Upper lobe of left lung (tissue), 6 donors: ENCODE data around the gene TBC1D12. TPM values are rescaled to one million over a fixed set of nuclear protein-coding genes. Genes with fewer than 3 reads are reported as not detected.

Source experiments
- ATAC-seq, 2 donors: fragments of 200-7000 bp; cut with Tn5 transposase; one replicate each; pipeline ENCODE4 v1.9.1; 2022; ENCODE audit warnings: mild to moderate bottlenecking in 2 of 2, moderate library complexity in 2 of 2; ENCODE audit not compliant: low FRiP score in 2 of 2
- DNase-seq, 2 donors: peaks; one replicate each; pipeline ENCODE4 v3.0.0-alpha.2; 2019 to 2020
- H3K27ac ChIP-seq, 4 donors: fragments of 200-600 bp; sonication (generic); one replicate each; pipeline ENCODE4 v1.5.1; 2016 to 2019
- H3K27me3 ChIP-seq, 4 donors: fragments of 200-600 bp; sonication (generic); one replicate each; pipeline ENCODE4 v1.5.1; 2017 to 2019
- H3K36me3 ChIP-seq, 4 donors: fragments of 200-600 bp; sonication (generic); one replicate each; pipeline ENCODE4 v1.5.1; 2016 to 2019
- H3K4me1 ChIP-seq, 4 donors: fragments of 200-600 bp; sonication (generic); one replicate each; pipeline ENCODE4 v1.5.1; 2018 to 2019
- H3K4me3 ChIP-seq, 4 donors: fragments of 200-600 bp; sonication (generic); one replicate each; pipeline ENCODE4 v1.5.1; 2017 to 2019; ENCODE audit warnings: mild to moderate bottlenecking in 2 of 4, moderate library complexity in 1 of 4
- H3K9me3 ChIP-seq, 4 donors: fragments of 200-600 bp; sonication (generic); one replicate each; pipeline ENCODE4 v1.5.1; 2018 to 2019
- CTCF ChIP-seq, 6 experiments: fragments of 450-650 bp in 4 of 6; fragments of 200-600 bp in 2 of 6; sonication (generic) in 2 of 6; IDR thresholded peaks; one replicate each; pipeline ENCODE4 v1.5.1; 2016 to 2019; ENCODE audit warnings: antibody characterized with exemption in 6 of 6
- EP300 ChIP-seq, 4 donors: sonication (generic); formaldehyde crosslinking; IDR thresholded peaks; one replicate each; pipeline ENCODE4 v1.5.1; 2017; ENCODE audit warnings: antibody characterized with exemption in 4 of 4, control low read depth in 2 of 4
- POLR2A ChIP-seq, 4 donors: fragments of 450-650 bp; IDR thresholded peaks; one replicate each; pipeline ENCODE4 v1.5.1; 2016 to 2017; ENCODE audit warnings: antibody characterized with exemption in 4 of 4, mild to moderate bottlenecking in 2 of 4
- POLR2AphosphoS5 ChIP-seq, 2 donors: sonication (generic); formaldehyde crosslinking; IDR thresholded peaks; one replicate each; pipeline ENCODE4 v1.5.1; 2017; ENCODE audit warnings: antibody characterized with exemption in 2 of 2
- WGBS, 2 donors: methylation state at CpG; one replicate each; pipeline ENCODE4 v1.1.5; 2017 to 2018; 5-methylcytosine and 5-hydroxymethylcytosine counted together
- total RNA-seq, 6 donors: library from RNA; depleted of rRNA in 4 of 6; stranded (reverse); fragments of >200 nt in 4 of 6; gene quantifications; one replicate each; pipeline versions ENCODE4 v1.1.0 to v1.2.1, GENCODE V29; 2016 to 2021
- donor health status: DM: no; HTN: no; CAD: no; lungs with moderate emphysema.
- donor health status: DM: no; HTN: yes; CAD: no; lungs with severe emphysema.

The TBC1D12 gene
- total RNA-seq, 6 donors from 2014 or later, result 10.5 to 36.7 (median 16.5) TPM

GRCh38 chr10:94405406-94405805 is 3.1 kb downstream of the TBC1D12 start:
- Histone ChIP-seq H3K4me3 (no peak overlapping the region), H3K9me3 (no peaks in the 10 kb centered on the region), H3K27ac (no peak overlapping the region), H3K36me3 (no peaks in the 10 kb centered on the region), H3K4me1 (peaks cover 9 to 18% (median 15%) of the 10 kb centered on the region in 4 donors), H3K27me3 (no peaks in the 10 kb centered on the region)
- DNase-seq (no peak), ATAC-seq (no peak)
- TF ChIP-seq POLR2AphosphoS5 (IDR thresholded peaks at IDR 0.05), result no peak
- TF ChIP-seq EP300 (IDR thresholded peaks at IDR 0.05), result no peak
- no peak for TF ChIP-seq POLR2A (IDR thresholded peaks at IDR 0.05)
- TF ChIP-seq CTCF (IDR thresholded peaks at IDR 0.05), result no peak

GRCh38 chr10:94407668-94408067 is 5.3 kb downstream of the TBC1D12 start:
- Histone ChIP-seq H3K4me1 (peaks cover 9 to 18% (median 13%) of the 10 kb centered on the region in 4 donors), H3K27me3 (no peaks in the 10 kb centered on the region), H3K27ac (no peak overlapping the region), H3K36me3 (no peaks in the 10 kb centered on the region), H3K9me3 (no peaks in the 10 kb centered on the region), H3K4me3 (no peak overlapping the region)
- TF ChIP-seq POLR2A (IDR thresholded peaks at IDR 0.05) (no peak), EP300 (IDR thresholded peaks at IDR 0.05) (no peak), POLR2AphosphoS5 (IDR thresholded peaks at IDR 0.05) (no peak), CTCF (IDR thresholded peaks at IDR 0.05) (no peak)
- DNase-seq (no peak), ATAC-seq (no peak)
- WGBS, 2 donors, result 77 to 80% methylated on average over 3 of the region's 3 CpGs

GRCh38 chr10:94409021-94409657 is 6.8 kb downstream of the TBC1D12 start:
- ATAC-seq, result no peak
- WGBS, 2 donors, result 84 to 85% methylated on average over 7 of the region's 7 CpGs
- no peak for TF ChIP-seq EP300 (IDR thresholded peaks at IDR 0.05)
- TF ChIP-seq POLR2A (IDR thresholded peaks at IDR 0.05), result no peak
- TF ChIP-seq CTCF (IDR thresholded peaks at IDR 0.05), result no peak
- no peak for TF ChIP-seq POLR2AphosphoS5 (IDR thresholded peaks at IDR 0.05)
- no peak overlapping the region for H3K4me3 ChIP-seq
- H3K27me3 ChIP-seq, result no peaks in the 10 kb centered on the region
- no peaks in the 10 kb centered on the region for H3K9me3 ChIP-seq
- H3K36me3 ChIP-seq, result no peaks in the 10 kb centered on the region
- no peak overlapping the region for H3K27ac ChIP-seq
- DNase-seq, result no peak
- peaks cover 7 to 15% (median 12%) of the 10 kb centered on the region in 4 donors for H3K4me1 ChIP-seq

GRCh38 chr10:94411304-94411703 is 9.0 kb downstream of the TBC1D12 start:
- Histone ChIP-seq H3K27ac (no peak overlapping the region), H3K4me3 (no peak overlapping the region), H3K36me3 (no peaks in the 10 kb centered on the region), H3K4me1 (no peaks in the 10 kb centered on the region), H3K9me3 (no peaks in the 10 kb centered on the region), H3K27me3 (no peaks in the 10 kb centered on the region)
- WGBS, 2 donors, result 93 to 97% methylated on average over 3 of the region's 3 CpGs
- no peak for TF ChIP-seq POLR2AphosphoS5 (IDR thresholded peaks at IDR 0.05)
- no peak for TF ChIP-seq EP300 (IDR thresholded peaks at IDR 0.05)
- no peak for TF ChIP-seq POLR2A (IDR thresholded peaks at IDR 0.05)
- no peak for TF ChIP-seq CTCF (IDR thresholded peaks at IDR 0.05)
- ATAC-seq (no peak), DNase-seq (no peak)

DNA sequence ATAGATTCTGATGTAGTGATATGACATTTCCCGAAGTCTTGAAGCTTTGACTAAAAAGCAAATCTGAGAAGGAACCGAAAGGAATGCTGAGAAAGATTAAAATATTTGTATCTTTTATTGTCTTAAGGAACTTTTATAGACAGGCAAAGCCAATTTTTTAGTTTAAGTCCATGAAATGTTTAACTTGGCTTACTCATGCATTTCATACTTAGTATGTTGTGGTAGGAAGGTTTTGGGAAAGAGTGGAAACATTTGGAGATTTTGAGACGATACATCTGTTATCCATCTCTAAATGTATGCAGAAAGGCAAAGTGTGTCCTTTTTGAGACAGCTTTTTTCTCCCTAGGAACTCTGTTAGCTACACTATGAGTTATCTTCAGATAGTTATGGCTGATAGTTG is 10.1 kb downstream of the TBC1D12 start:
- DNase-seq, result no peak
- no peak overlapping the region for H3K27ac ChIP-seq
- no peak overlapping the region for H3K4me3 ChIP-seq
- no peaks in the 10 kb centered on the region for H3K4me1 ChIP-seq
- H3K27me3 ChIP-seq, result no peaks in the 10 kb centered on the region
- TF ChIP-seq EP300 (IDR thresholded peaks at IDR 0.05) (no peak), POLR2AphosphoS5 (IDR thresholded peaks at IDR 0.05) (no peak), POLR2A (IDR thresholded peaks at IDR 0.05) (no peak), CTCF (IDR thresholded peaks at IDR 0.05) (no peak)
- 71 to 76% methylated on average over 3 of the region's 3 CpGs for WGBS, 2 donors
- no peaks in the 10 kb centered on the region for H3K9me3 ChIP-seq
- no peak for ATAC-seq
- H3K36me3 ChIP-seq, result no peaks in the 10 kb centered on the region
